NCI-H2227 (cell line): ENCODE measurements around the gene COL16A1.
A peak's percentile ranks its signal among the peaks of the same experiment; 100 is the strongest.

Source experiments
- DNase-seq: peaks from one replicate; lab custom pipeline; 2025; ENCODE audit not compliant: unreplicated experiment; lab: John Stamatoyannopoulos, UW

Gene COL16A1

GRCh38 chr1:31627301-31627929 lies 76.4 kb downstream of the COL16A1 start:
- DNase-seq, result no peak

GRCh38 chr1:31626223-31627207 lies 77.3 kb downstream of the COL16A1 start:
- DNase-seq, result peak; percentile 43

GRCh38 chr1:31625561-31626222 lies 78.1 kb downstream of the COL16A1 start:
- no peak for DNase-seq

- no peak for DNase-seq
Measured at GRCh38 chr1:31624731-31625514, 78.9 kb downstream of the COL16A1 start.

GRCh38 chr1:31624309-31624708 lies 79.5 kb downstream of the COL16A1 start:
- no peak for DNase-seq

GRCh38 chr1:31623365-31623764 lies 80.5 kb downstream of the COL16A1 start:
- no peak for DNase-seq

GRCh38 chr1:31621847-31622730 lies 81.7 kb downstream of the COL16A1 start:
- no peak for DNase-seq

GRCh38 chr1:31621498-31621820 lies 82.4 kb downstream of the COL16A1 start:
- DNase-seq, result no peak

- DNase-seq, result no peak
Measured at GRCh38 chr1:31620631-31621497, 83.0 kb downstream of the COL16A1 start.

- no peak for DNase-seq
Measured at GRCh38 chr1:31618916-31619846, 84.6 kb downstream of the COL16A1 start.

- peak; percentile 83 for DNase-seq
Measured at GRCh38 chr1:31617916-31618746, 85.7 kb downstream of the COL16A1 start.

- peak; percentile 30 for DNase-seq
Measured at GRCh38 chr1:31617218-31617915, 86.5 kb downstream of the COL16A1 start, which contains the start of gene HCRTR1. TSS of gene HCRTR1 (plus strand) at chr1:31617689. CDS start at chr1:31619193, 1,504 bp downstream.

GRCh38 chr1:31615939-31616338 lies 87.9 kb downstream of the COL16A1 start:
- DNase-seq, result no peak

- DNase-seq, result no peak
Measured at GRCh38 chr1:31615414-31615813, 88.4 kb downstream of the COL16A1 start.

GRCh38 chr1:31614414-31615005 lies 89.3 kb downstream of the COL16A1 start:
- peak; percentile 21 for DNase-seq

GRCh38 chr1:31609514-31610118 lies 94.2 kb downstream of the COL16A1 start:
- DNase-seq, result no peak
